Astrocyte (in vitro differentiated cells and primary cell): ENCODE data around the gene MCM3AP. TPM values are rescaled to one million over a fixed set of nuclear protein-coding genes. Genes with fewer than 3 reads are reported as not detected.

Experiments used
- DNase-seq: peaks from one replicate; pipeline ENCODE4 v3.0.0-alpha.2; 2010; ENCODE audit warnings: low read depth
- FAIRE-seq: peaks from 2 replicates; lab custom pipeline; 2011; peaks lifted over from hg19 to GRCh38; lab: Jason Lieb, UNC
- H2AFZ ChIP-seq: 2 replicates; pipeline ENCODE4 v1.6.0; 2012; ENCODE audit warnings: low read depth, low read length, inconsistent platforms
- H3K27ac ChIP-seq: 2 replicates; pipeline ENCODE4 v1.5.1; 2011; ENCODE audit warnings: low read depth, low read length, inconsistent platforms
- H3K27me3 ChIP-seq: 2 replicates; pipeline ENCODE4 v1.6.0; 2011; ENCODE audit warnings: low read length, inconsistent platforms; ENCODE audit not compliant: insufficient read depth
- H3K36me3 ChIP-seq: 2 replicates; pipeline ENCODE4 v1.5.1; 2011; ENCODE audit warnings: low read length, inconsistent platforms; ENCODE audit not compliant: insufficient read depth
- H3K4me1 ChIP-seq: 2 replicates; pipeline ENCODE4 v1.5.1; 2011; ENCODE audit warnings: low read length, inconsistent platforms; ENCODE audit not compliant: insufficient read depth
- H3K4me2 ChIP-seq: 2 replicates; pipeline ENCODE4 v1.6.0; 2012; ENCODE audit warnings: low read length, inconsistent platforms
- H3K4me3 ChIP-seq: 2 replicates; pipeline ENCODE4 v1.5.1; 2011; ENCODE audit warnings: low read depth, mild to moderate bottlenecking, low read length, inconsistent platforms; ENCODE audit not compliant: insufficient read depth
- H3K79me2 ChIP-seq: 2 replicates; pipeline ENCODE4 v1.6.0; 2012; ENCODE audit warnings: mild to moderate bottlenecking, low read length, inconsistent platforms; ENCODE audit not compliant: insufficient read depth
- H3K9ac ChIP-seq: 2 replicates; pipeline ENCODE4 v1.6.0; 2012; ENCODE audit warnings: mild to moderate bottlenecking, low read length, inconsistent platforms
- H3K9me3 ChIP-seq: 2 replicates; pipeline ENCODE4 v1.5.1; 2012; ENCODE audit warnings: low read depth, mild to moderate bottlenecking, low read length, inconsistent platforms; ENCODE audit not compliant: insufficient read depth
- H4K20me1 ChIP-seq: 2 replicates; pipeline ENCODE4 v1.6.0; 2012; ENCODE audit warnings: low read length, inconsistent platforms; ENCODE audit not compliant: insufficient read depth
- H3K27ac Mint-ChIP-seq: one replicate; pipeline ENCODE4 v1.8.0; 2021; ENCODE audit warnings: mild to moderate bottlenecking, mixed read lengths; ENCODE audit not compliant: unreplicated experiment
- H3K27me3 Mint-ChIP-seq: one replicate; pipeline ENCODE4 v1.8.0; 2021; ENCODE audit warnings: low read depth, mixed read lengths; ENCODE audit not compliant: unreplicated experiment
- H3K36me3 Mint-ChIP-seq: one replicate; pipeline ENCODE4 v1.8.0; 2021; ENCODE audit warnings: low read depth, mixed read lengths; ENCODE audit not compliant: unreplicated experiment
- H3K4me1 Mint-ChIP-seq: one replicate; pipeline ENCODE4 v1.8.0; 2021; ENCODE audit warnings: low read depth, mixed read lengths; ENCODE audit not compliant: unreplicated experiment
- H3K4me3 Mint-ChIP-seq: one replicate; pipeline ENCODE4 v1.8.0; 2021; ENCODE audit warnings: mild to moderate bottlenecking, moderate library complexity, mixed read lengths; ENCODE audit not compliant: unreplicated experiment
- H3K9me3 Mint-ChIP-seq: one replicate; pipeline ENCODE4 v1.8.0; 2021; ENCODE audit warnings: mild to moderate bottlenecking, mixed read lengths; ENCODE audit not compliant: unreplicated experiment
- CTCF ChIP-seq: IDR thresholded peaks from 2 replicates; pipeline ENCODE4 v1.5.1; 2011; ENCODE audit warnings: low read depth, mild to moderate bottlenecking, inconsistent platforms, low read length, moderate library complexity; ENCODE audit not compliant: insufficient read depth
- EZH2 ChIP-seq: IDR thresholded peaks from 2 replicates; pipeline ENCODE4 v1.6.1; 2012; ENCODE audit warnings: mild to moderate bottlenecking, low read length, inconsistent platforms; ENCODE audit not compliant: insufficient read depth
- total RNA-seq: library from RNA; stranded (reverse); gene quantifications from 2 replicates; pipeline ENCODE4 v1.2.1, GENCODE V29; 2021

The MCM3AP gene
- total RNA-seq, 1 donor from 2014 or later: 84.2 TPM

GRCh38 chr21:46285761-46286647, 593 bp upstream of the MCM3AP start, which contains the start of gene YBEY:
Gene YBEY (plus strand): TSS chr21:46286342. CDS start chr21:46286914, 572 bp downstream.
- Histone ChIP-seq H3K4me2 (peak within 1 kb of the TSS; percentile 96), H3K27ac (peak within 1 kb of the TSS; percentile 87), H2AFZ (peak within 1 kb of the TSS; percentile 71), H3K9me3 (no peaks in the 10 kb centered on the region), H3K36me3 (no peaks in the 10 kb centered on the region), H3K4me3 (peak within 1 kb of the TSS; percentile 86), H4K20me1 (peaks cover 42% of the 10 kb centered on the region), H3K9ac (peak within 1 kb of the TSS; percentile 94), H3K27me3 (no peaks in the 10 kb centered on the region), H3K4me1 (peaks cover 21% of the 10 kb centered on the region), H3K79me2 (peaks cover 55% of the 10 kb centered on the region)
- TF ChIP-seq EZH2 (no peak), CTCF (no peak)
- FAIRE-seq (no peak), DNase-seq (peak; percentile 85)
- Mint-ChIP-seq H3K27me3 (no peaks in the 10 kb centered on the region), H3K9me3 (no peaks in the 10 kb centered on the region), H3K36me3 (peaks cover 8% of the 10 kb centered on the region), H3K4me3 (peak within 1 kb of the TSS; percentile 94), H3K4me1 (peaks cover 26% of the 10 kb centered on the region), H3K27ac (peak within 1 kb of the TSS; percentile 97)

- H3K4me1 Mint-ChIP-seq: peaks cover 27% of the 10 kb centered on the region
- no peaks in the 10 kb centered on the region for H3K27me3 Mint-ChIP-seq
These were observed 678 bp downstream of the MCM3AP start for GRCh38 chr21:46284733-46285132.

More at GRCh38 chr21:46284733-46285132, 678 bp downstream of the MCM3AP start:
- Histone ChIP-seq H3K79me2 (peaks cover 62% of the 10 kb centered on the region), H3K27ac (no peak overlapping the region), H3K4me2 (peak overlapping the region; percentile 96), H3K9me3 (no peaks in the 10 kb centered on the region), H3K4me1 (peaks cover 21% of the 10 kb centered on the region), H4K20me1 (peaks cover 51% of the 10 kb centered on the region), H2AFZ (no peak overlapping the region), H3K4me3 (peak overlapping the region; percentile 86), H3K36me3 (peaks cover 6% of the 10 kb centered on the region), H3K9ac (peak overlapping the region; percentile 94), H3K27me3 (no peaks in the 10 kb centered on the region)
- FAIRE-seq (no peak), DNase-seq (no peak)
- TF ChIP-seq EZH2: no peak
- TF ChIP-seq CTCF: no peak
- Mint-ChIP-seq H3K36me3 (peaks cover 13% of the 10 kb centered on the region), H3K9me3 (no peaks in the 10 kb centered on the region), H3K4me3 (peak overlapping the region; percentile 93), H3K27ac (peak overlapping the region; percentile 88)
